Activated gamma-delta T cell treated with Interleukin-2 at 50 U/mL for 16 hours (primary cell): ENCODE data around the gene PARN.
A peak's percentile ranks its signal among the peaks of the same experiment; 100 is the strongest.
"Not testable (repeated sequence)": the region's sequence is repeated elsewhere in the genome, so short reads cannot be mapped to it uniquely, and the experiment has no call there.

Experiments used
- DNase-seq: peaks from one replicate; pipeline ENCODE4 v3.0.0-alpha.2; 2020

Gene PARN

DNA sequence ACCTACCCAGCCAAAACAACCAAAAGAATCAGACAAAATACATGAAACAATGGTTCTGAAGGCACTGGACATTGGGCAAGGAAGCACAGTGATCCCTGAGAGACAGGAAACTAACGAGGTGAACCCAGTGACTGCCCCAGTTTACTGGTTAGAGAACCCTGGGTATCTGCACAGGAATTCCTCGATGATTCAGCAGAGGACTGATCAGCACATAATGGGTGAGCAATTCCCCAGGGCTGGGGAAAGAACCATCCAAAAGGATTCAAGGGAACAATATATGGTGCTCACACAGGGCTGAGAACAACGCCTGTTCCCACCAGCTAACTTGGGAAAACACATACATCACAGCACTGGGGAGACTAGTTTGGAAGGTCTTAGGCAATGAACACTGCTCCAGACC lies 167.2 kb downstream of the PARN start:
- no peak for DNase-seq

DNA sequence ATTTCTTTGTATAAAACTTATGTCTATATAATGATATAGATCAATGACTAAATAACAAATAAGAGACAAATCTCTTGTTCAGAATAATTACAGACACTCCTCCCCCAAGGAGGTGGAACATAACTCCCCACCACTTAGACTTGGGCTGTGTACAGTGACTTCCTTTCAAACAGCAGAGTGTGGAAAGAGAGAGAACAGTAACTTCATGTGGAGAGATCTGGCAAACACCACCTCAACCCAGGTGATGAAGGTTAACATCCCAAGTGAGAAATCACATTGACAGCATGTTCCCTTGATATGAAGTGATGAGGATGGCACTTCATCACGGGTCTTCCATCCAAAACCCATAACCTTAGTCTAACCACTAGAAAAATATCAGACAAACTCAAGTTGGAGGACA lies 169.3 kb downstream of the PARN start:
- DNase-seq = no peak

DNA sequence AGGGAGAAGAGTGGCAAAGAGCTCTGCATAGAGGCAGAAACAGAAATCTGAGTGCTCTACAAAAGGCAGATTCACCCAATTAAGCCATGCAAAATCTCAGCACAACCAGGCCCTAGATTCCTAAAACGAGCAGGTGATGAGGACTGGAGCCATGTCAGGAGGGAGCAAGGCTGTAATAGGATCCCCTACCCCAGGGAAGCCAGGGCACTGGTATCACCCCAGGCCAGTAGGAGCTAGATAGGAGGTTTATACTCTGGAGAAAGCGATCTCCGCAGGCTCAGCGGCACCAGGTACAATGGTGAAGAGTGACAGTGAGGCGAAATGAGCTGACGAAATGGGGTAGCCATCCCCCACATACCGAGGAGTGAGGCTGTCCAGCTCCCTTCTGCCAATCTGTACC lies 171.5 kb downstream of the PARN start:
- DNase-seq = no peak

DNA sequence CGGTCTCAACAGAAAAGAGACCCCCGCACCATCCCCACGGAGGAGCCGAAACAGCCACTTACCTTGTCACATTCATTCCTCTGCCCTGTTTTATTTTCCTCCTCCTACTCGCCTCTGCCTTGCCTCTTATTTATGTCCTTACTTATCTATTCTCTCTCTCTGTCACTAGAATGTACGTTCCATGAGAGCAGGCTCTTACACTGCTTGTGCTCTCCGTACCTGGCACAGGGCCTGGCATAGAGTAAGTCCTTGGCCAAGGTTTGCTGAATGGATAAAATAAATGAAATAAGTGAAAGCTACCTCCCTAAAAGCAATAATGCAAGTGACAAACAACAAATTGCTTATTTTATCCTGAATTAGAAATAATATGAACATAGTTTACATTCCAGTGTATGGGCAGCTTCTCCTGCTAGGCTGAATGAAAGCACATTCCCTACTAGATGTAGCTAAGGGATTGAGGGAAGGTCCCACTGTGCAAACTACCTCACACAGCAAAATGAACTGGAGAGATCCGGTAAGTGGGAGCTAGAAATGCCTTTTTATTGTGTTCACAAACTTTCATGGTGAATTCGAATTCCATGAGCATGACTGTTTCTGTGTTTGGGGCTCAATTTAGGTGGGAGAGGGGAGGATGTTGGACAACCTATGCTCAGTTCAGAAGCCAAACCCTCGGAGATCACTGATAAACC lies 173.1 kb downstream of the PARN start:
- DNase-seq = no peak

DNA sequence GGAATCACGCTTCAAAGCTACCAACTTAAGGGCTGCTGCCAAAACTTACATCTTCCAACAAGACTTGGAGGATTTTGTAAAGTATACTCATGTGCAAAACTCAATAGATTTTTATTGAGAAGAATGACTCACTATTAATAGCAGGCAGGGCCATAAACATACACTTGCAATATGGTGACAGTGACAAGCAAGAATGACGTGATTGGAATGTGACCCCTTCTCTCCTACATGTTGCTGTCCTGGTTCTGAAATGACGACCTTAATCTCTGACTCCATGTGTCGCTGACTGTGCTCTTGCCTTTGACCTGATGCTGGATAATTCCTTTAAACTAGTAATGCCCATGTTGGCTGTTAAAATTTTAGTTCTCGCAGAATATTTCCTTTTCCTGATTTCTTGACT lies 174.5 kb downstream of the PARN start:
- DNase-seq = no peak

DNA sequence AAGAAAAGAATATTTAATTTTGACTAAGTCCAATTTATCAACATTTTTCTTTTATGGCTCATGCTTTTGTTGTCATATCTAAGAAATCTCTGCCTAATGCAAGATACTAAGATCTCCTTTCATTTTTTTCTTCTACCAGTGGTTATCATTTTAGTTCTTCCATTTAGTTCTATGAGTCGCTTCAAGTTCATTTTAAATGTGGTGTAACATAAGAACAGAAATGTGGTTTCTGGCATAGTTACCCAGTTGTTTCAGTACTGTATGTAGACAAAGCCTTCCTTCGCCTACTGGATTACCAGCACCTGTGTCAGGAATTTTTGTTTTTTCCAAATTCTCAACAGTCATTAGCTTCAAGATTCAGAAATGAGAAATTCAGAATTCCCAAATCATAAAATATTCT lies 175.7 kb downstream of the PARN start:
- DNase-seq = no peak

DNA sequence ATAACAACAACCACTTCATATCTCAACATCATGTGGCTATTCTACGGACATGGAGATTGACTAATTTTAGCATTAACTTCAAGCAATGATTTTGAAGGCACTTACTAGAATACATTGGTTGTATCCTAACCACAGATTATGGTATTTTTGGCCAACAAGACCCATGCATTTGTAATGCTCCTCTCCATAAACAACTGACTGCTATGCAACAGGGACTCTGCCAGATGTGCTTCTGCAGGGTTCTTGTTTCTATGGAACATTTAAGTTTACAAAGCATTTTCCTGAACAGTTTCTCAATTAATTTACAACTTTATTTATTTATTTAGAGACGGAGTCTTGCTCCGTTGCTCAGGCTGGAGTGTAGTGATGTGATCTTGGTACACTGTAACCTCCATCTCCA lies 178.0 kb downstream of the PARN start:
- DNase-seq = no peak

DNA sequence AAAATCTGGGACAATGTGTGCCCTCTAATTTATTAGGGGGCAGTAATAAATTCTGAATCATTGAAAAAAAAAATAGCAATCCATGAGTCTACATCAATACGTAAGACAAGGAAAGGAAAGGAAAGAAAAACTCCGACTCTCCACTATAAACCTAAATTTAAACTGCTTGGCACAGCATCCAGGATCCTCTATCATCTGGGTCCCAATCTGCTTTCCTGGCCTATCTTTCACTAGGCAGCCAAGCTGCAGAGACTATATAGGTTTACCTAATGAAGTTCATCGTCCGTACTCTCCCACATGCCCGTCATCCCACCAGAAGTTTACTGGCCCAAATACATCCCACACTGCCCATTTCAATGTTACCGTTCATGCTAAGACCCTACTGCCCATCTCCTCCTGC lies 179.2 kb downstream of the PARN start:
- no peak for DNase-seq

DNA sequence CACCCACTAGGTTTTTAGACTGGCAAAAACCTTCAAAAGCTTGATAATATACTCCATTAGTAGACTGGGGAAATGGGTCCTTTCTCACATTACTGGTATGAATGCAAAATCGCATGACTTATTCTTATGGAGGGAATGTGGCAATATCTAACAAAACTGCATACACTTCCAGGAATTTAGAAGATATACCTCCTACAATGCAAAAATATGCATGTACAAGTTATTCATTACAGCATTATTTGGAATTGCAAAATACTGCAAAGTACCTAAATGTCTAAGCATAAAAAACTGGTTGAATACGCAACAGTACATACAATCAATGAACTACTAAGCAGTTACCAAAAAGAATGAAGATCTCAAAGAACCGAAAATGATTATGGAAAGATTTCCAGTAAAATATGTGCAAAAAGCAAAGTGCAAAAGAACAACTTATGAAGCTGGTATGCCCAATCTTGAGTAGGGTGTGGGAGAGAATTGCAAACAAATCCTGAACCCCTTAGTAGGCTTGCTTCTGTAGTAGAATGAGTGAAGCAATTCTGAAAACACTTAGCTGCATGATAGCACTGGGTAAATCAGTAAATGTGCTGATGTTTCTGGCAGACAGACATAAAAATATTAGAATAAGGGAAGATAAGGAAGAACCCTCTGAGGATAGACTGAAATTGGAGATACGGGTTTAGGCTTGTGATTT lies 180.1 kb downstream of the PARN start:
- DNase-seq = no peak

DNA sequence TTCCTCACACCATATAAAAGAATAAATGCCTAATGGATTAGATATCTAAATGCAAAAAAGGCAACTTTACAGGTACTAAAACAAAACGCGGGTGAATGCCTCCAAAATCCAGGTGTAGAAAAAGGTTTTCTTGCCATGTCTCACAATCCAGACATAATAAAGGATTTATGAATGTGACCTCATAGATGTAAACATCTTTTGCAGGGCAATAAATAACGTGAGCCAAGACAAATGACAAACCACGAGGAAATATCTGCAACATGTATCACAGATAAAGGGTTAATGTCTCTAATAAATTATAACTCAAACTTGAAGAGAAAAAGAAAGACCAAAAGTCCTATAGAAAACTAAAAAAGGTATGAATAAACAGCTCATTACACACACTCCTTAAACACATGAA lies 180.7 kb downstream of the PARN start:
- no peak for DNase-seq

DNA sequence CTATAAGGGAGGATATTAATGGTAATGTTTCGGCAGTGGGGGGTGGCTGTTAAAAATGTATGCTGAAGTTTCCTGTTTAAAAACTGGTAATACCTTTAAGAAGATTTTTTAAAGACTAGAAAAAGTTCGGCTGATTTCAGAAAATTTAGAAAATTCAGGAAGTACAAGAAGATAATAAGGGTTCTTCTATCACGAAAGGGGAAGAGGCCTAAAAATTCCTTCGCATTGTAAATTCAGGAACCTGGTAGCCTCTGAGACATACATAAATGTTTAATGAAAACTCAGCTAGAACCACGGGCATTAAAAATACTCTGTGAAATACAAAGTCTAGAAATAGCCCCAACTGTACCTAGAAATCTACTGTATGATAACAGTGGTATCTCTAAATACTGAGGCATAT lies 181.2 kb downstream of the PARN start:
- DNase-seq = no peak

DNA sequence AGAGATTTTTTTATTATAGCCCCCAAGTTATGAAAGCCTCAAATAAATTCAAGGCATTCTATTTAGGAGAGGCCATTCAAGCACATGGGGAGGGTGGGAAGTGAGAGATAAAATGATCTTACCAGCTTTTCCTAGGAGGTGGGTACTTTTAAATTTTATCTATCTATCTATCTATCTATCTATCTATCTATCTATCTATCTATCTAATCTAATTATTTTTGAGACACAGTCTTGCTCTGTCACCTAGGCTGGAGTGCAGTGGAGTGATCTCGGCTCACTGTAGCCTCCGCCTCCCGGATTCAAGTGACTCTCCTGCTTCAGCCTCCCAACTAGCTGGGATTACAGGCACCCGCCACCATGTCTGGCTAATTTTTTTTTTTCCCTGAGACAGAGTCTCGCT lies 182.3 kb downstream of the PARN start:
- DNase-seq = no peak

DNA sequence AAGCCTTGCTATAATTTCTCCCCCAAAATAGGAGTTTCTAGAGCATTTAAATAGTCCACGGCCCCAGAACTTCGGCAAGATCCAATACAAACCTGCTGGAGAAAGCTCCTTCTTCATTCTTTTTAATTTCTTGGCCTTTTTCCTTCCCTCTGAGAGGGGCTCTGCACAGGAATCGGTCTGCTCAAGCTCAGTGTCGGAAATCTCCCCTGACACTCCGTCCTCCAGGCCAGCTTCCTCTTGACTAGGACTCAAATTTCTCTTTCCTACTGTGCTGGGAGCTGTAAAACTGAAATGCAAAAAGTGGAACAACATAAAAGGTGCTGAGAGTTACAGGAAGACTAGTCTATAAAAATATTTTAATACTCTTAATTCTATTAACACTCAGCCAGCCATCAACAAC lies 183.3 kb downstream of the PARN start:
- no peak for DNase-seq

DNA sequence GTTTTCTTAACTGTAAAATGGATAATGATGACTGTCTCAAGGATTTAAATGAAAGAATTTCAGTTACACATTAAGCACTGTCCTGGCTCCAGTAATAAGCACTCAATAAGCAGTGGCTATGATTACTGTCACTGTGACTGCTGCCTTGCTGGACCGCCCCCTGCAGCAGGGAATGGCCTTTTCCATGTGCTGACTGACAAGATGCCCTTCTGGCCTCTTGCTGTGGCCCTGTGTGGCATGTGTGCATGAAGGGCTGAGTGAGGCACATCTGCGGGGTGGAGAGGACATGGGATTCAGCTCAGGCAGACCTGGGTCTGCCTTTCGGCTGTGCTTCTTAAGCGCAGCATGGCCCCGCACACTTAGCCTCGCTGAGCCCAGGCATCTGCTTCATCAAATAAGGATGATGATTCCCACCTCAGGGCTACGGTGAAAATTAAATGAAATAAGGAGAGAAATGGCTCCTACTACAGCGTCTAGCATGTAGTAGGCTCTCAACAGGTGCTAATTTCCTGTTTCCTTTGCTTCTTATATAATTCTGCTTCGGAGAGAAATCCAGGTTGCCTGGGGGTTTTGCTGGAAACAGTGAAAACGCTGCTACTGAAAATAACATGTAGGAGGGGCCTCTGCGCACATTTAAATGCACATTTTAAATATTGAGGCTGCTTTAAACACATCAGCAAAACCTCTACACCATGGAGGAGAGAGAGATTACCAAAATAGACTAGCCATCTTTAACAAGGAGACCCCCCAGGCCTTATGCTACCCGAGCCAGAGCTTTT lies 183.9 kb downstream of the PARN start:
- no peak for DNase-seq

DNA sequence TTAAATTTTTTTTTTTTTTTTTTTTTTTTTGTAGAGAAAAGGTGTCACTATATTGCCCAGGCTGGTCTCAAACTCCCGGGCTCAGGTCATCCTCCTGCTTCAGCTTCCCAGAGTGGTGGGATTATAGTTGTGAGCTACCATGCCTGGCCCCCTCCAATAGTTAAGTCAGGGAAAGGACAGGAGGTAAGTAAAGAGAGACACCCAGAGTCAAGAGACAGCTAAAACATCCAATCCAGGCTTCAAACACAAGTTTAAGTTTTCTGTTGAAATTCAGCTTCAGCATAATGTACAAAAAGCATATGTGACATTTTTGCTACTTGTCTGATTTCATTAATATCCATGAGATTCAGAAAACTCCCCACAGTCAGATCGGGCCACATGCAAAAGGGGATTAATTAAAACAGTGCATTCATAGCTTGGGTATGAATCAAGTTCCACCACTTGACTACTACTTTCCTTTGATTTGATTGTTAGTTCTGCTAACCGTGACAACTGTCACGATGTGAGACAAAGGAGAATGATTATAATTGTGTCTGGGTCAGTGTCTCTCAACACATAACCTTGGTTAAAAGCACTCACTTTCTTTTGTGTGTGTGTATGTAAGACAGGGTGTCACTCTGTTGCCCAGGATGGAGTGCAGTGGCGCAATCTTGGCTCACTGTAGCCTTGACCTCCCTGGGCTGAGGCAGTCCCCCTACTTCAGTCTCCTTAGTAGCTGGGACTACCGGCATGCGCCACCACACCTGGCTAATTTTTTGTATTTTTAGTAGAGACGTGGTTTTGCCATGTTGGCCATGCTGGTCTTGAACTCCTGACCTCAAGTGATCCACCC lies 184.9 kb downstream of the PARN start:
- DNase-seq = no peak

DNA sequence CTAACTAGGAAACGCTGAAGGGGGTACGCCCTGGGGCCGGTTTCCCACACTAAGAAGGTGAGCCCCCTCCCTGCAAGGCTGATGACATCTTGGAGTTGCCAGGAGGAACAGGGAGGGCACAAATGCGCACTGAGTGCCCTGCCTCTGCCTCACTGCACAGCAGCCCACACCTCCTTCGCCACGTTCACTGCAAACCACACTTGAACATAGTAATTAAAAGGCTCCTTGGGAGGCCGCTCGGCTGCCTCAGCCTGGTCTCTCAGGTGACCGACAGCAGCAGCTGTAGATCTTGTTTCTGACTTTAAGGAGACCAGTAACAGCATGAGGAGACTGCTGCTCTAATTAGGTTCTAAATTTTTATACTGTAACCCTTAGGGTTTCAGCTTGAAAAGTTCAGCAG lies 188.5 kb downstream of the PARN start:
- not testable (repeated sequence) for DNase-seq

DNA sequence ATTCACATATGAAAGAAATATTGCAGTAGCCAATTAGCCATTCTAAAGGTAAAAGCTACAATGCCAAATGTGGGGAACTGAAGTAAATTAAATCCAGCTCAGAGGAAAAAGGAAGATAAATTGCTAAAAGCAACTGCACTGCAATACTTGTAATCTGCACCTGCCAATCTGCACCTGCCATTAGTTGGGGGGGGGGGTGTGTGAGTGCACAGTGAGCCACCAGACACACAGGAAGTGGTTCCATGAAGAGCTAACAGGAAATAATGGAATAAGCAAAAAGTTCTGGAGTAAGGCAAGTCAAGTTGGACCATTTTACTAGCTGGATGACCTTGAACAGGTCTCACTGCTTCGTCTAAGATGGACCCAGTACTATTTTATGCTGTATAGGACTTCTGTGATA lies 191.8 kb downstream of the PARN start:
- no peak for DNase-seq

DNA sequence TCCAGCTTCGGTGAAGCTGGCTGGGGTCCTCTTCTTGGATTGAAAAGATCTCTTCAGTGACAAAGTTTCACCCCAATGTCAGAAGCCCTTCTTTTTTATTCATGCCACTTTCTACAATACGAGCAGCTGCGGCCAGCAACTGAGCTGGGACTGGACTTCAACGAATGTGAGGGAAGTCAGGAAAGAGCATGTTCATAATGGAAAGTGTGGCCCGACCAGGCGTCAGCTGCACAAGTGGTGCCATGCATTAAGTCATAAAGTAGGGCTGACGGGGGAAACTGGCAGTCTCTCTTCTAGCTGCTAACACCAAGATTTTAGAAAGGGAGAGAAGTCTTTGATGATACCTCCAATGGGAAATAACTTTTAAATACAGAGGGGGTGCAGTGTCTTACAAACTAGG lies 192.6 kb downstream of the PARN start:
- DNase-seq = no peak

DNA sequence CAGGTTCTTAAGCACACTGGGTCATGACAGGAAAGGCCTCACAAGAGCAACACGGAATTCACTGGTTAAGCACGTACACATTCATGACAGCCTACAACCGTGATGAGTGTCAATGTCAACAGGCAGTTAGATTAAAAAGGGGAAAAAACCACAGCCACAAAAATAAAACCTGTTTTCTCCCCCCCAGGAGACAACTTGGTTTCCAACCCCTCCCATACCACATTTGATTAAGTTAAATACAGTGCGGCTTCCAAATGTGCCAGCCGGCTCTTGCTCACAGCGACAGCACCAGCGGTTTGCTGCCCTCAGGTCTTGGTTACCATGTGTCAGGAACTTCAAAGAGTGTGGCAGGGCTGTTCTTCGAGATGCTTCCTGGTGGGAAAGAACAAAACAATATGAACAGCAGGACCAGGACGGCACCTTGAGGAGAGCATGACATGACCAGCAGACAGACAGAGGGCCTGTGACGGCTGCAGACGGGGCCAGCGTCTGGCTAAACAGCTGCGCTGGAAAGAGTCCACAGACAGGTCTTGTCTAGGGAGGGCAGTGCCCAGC lies 193.6 kb downstream of the PARN start:
- peak; percentile 33 for DNase-seq

DNA sequence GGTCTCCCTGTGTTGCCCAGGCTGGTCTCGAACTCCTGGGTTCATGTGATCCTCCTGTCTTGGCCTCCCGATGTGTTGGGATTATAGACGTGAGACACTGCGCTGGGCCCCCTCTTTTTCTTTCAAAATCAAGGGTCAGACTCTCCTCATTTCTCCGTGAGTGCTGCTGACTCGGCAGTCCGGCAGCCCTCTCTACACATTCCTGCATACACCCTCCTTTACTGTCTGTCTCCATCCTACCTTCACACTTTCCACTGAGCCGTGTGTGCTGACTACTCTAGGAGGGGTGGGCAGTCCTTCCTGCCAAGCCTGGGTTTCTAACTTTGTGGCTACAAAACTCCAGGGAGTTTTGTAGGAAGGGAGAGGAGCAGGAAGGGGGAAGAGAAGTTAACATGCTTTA lies 195.2 kb downstream of the PARN start:
- DNase-seq = no peak

DNA sequence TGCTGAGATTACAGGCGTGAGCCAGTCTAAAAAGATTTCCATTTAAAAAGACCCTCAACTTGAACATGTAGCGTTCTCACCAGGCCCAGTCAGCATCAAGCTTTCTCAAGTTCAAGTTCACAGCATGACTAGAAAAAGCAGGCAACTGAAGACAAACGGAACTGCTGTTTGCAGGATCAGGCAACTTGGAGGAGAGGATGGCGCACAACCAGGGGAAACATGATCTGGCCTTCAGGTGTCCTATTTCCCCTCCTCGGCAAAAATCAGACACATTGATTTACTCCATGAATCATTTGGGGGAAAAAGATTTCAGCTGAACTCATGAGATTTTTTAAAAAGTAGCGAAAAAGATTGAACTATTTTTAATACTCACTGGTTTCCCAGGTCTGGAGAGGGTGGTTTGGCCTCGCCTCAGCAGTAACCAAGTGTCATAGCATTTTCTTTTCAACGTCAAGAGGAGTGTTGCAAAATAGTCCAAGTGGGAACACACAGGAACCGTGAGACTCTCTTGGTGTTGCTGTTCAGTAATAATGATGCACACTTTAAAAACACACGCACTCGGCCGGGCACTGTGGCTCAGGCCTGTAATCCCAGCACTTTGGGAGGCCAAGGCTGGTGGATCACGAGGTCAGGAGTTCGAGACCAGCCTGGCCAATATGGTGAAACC lies 201.0 kb downstream of the PARN start:
- DNase-seq = not testable (repeated sequence)

DNA sequence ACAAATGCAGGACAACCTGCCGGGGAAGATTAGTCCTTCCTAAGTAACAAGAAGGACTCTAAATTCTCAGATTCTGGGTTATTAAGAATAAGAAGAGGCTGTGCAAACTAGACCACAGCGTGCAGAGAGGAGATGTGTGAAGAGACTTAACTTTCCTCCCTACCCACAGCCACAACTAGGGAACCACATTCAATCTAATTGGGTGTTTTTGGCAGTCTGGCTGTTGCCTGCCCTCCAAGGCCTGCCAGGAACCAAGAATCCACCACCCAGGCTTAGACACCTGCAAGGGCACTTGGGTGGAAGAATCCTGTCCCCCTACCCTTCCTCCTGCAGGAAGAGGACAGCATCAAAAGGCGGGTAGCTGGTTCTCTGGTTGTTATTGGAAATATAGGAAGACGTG lies 202.0 kb downstream of the PARN start:
- no peak for DNase-seq
